HEK293 (cell line): Measurements from ENCODE around the gene REEP6.
A peak's percentile ranks its signal among the peaks of the same experiment; 100 is the strongest.

Experiments
- HOXA7 ChIP-seq: sonication (generic); formaldehyde crosslinking; IDR thresholded peaks from 2 replicates; pipeline ENCODE4 v1.8.1; 2022; ENCODE audit warnings: missing genetic modification reagents, borderline replicate concordance
- YY2 ChIP-seq: fragments of 450-650 bp; formaldehyde crosslinking; IDR thresholded peaks from 2 replicates; pipeline ENCODE4 v1.5.1; 2016; ENCODE audit warnings: missing biosample characterization, missing genetic modification characterization
- ZBTB17 ChIP-seq: fragments of 450-650 bp; formaldehyde crosslinking; IDR thresholded peaks from 2 replicates; pipeline ENCODE4 v1.5.1; 2016; ENCODE audit warnings: missing biosample characterization, missing genetic modification characterization
- ZBTB7A ChIP-seq: fragments of 450-650 bp; formaldehyde crosslinking; IDR thresholded peaks from 2 replicates; pipeline ENCODE4 v1.5.1; 2016; ENCODE audit warnings: low read depth, missing biosample characterization, missing genetic modification characterization
- ZNF274 ChIP-seq, 2 experiments: fragments of 200-500 bp in 1 of 2; fragments of 450-650 bp in 1 of 2; sonication (Bioruptor generic) in 1 of 2; formaldehyde crosslinking in 1 of 2; IDR thresholded peaks; 2 replicates each; pipeline versions ENCODE4 v1.5.1 to v1.6.1; 2014 to 2016; ENCODE audit warnings: borderline replicate concordance in 1 of 2, inconsistent platforms in 1 of 2, low read length in 1 of 2, missing biosample characterization in 1 of 2, missing genetic modification characterization in 1 of 2
- ZNF366 ChIP-seq: fragments of 450-650 bp; formaldehyde crosslinking; conservative IDR thresholded peaks from 2 replicates; pipeline ENCODE4 v1.5.1; 2016; ENCODE audit warnings: missing biosample characterization, missing genetic modification characterization
- ZNF48 ChIP-seq: fragments of 450-650 bp; formaldehyde crosslinking; IDR thresholded peaks from 2 replicates; pipeline ENCODE4 v1.5.1; 2016; ENCODE audit warnings: missing biosample characterization, missing genetic modification characterization
- TF ChIP-seq, protein P1 (sequence below): fragments of 450-650 bp; formaldehyde crosslinking; IDR thresholded peaks from 2 replicates; pipeline ENCODE4 v1.5.1; 2016; ENCODE audit warnings: missing biosample characterization, missing genetic modification characterization
- TF ChIP-seq, protein P2 (sequence below): fragments of 450-650 bp; formaldehyde crosslinking; IDR thresholded peaks from 2 replicates; pipeline ENCODE4 v1.5.1; 2016; ENCODE audit warnings: missing biosample characterization, missing genetic modification characterization, borderline replicate concordance
- TF ChIP-seq, protein P3 (sequence below): fragments of 450-650 bp; formaldehyde crosslinking; IDR thresholded peaks from 2 replicates; pipeline ENCODE4 v1.5.1; 2016; ENCODE audit warnings: missing biosample characterization, missing genetic modification characterization, low read depth

DNA sequence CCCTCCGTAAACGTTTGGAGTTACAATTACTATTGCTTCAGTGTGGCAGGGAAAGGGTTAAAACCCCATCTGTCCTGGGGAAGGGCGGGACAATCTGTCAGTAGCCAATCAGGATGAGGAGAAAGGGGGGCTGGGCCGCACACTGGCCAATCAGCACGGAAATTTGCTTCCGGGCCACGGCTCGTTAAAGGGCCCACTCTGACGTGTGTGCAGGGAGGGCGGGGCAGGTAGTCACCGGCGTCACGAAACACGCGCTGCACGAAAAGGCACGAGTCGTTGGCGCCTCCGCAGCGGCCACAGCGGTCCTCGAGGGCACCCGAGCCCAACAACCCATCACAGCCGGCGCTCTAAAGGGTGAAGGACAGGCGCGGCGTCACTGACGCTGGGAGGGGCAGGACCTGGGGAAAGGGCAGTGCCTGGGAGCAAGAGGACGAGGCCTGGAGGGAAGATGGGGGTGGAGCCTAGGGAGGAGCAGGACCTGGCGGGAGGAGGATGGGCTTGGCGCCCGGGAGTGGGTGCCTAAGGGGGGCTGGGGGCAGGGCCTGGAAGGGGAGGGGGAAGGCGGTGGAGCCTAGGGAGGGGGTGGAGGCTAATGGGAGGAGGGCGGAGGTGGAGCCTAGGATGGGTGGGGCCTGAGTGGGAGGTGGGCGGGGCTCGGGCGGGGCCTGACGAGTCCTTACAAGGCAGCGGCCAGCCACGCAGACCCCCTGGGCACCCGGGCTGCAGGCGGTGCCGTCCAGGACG is 17.0 kb downstream of the REEP6 start:
- TF ChIP-seq HOXA7 (CRISPR knock-in tag) (no peak), ZNF366 (tag by site-specific recombination) (no peak), ZBTB17 (tag by site-specific recombination) (peak; percentile 63), YY2 (tag by site-specific recombination) (no peak), ZNF274 (IDR thresholded peaks at IDR 0.05; ENCODE audit: low read length) (no peak), ZNF274 (tag by site-specific recombination; IDR thresholded peaks at IDR 0.05; ENCODE audit: borderline replicate concordance) (no peak), ZNF48 (tag by site-specific recombination) (no peak), ZBTB7A (tag by site-specific recombination) (no peak)
- TF ChIP-seq, protein P1, sequence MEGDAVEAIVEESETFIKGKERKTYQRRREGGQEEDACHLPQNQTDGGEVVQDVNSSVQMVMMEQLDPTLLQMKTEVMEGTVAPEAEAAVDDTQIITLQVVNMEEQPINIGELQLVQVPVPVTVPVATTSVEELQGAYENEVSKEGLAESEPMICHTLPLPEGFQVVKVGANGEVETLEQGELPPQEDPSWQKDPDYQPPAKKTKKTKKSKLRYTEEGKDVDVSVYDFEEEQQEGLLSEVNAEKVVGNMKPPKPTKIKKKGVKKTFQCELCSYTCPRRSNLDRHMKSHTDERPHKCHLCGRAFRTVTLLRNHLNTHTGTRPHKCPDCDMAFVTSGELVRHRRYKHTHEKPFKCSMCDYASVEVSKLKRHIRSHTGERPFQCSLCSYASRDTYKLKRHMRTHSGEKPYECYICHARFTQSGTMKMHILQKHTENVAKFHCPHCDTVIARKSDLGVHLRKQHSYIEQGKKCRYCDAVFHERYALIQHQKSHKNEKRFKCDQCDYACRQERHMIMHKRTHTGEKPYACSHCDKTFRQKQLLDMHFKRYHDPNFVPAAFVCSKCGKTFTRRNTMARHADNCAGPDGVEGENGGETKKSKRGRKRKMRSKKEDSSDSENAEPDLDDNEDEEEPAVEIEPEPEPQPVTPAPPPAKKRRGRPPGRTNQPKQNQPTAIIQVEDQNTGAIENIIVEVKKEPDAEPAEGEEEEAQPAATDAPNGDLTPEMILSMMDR (tag by site-specific recombination), result no peak
- TF ChIP-seq, protein P2, sequence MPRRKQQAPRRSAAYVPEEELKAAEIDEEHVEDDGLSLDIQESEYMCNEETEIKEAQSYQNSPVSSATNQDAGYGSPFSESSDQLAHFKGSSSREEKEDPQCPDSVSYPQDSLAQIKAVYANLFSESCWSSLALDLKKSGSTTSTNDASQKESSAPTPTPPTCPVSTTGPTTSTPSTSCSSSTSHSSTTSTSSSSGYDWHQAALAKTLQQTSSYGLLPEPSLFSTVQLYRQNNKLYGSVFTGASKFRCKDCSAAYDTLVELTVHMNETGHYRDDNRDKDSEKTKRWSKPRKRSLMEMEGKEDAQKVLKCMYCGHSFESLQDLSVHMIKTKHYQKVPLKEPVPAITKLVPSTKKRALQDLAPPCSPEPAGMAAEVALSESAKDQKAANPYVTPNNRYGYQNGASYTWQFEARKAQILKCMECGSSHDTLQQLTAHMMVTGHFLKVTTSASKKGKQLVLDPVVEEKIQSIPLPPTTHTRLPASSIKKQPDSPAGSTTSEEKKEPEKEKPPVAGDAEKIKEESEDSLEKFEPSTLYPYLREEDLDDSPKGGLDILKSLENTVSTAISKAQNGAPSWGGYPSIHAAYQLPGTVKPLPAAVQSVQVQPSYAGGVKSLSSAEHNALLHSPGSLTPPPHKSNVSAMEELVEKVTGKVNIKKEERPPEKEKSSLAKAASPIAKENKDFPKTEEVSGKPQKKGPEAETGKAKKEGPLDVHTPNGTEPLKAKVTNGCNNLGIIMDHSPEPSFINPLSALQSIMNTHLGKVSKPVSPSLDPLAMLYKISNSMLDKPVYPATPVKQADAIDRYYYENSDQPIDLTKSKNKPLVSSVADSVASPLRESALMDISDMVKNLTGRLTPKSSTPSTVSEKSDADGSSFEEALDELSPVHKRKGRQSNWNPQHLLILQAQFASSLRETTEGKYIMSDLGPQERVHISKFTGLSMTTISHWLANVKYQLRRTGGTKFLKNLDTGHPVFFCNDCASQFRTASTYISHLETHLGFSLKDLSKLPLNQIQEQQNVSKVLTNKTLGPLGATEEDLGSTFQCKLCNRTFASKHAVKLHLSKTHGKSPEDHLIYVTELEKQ (tag by site-specific recombination), result no peak
- TF ChIP-seq, protein P3, sequence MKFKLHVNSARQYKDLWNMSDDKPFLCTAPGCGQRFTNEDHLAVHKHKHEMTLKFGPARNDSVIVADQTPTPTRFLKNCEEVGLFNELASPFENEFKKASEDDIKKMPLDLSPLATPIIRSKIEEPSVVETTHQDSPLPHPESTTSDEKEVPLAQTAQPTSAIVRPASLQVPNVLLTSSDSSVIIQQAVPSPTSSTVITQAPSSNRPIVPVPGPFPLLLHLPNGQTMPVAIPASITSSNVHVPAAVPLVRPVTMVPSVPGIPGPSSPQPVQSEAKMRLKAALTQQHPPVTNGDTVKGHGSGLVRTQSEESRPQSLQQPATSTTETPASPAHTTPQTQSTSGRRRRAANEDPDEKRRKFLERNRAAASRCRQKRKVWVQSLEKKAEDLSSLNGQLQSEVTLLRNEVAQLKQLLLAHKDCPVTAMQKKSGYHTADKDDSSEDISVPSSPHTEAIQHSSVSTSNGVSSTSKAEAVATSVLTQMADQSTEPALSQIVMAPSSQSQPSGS (tag by site-specific recombination), result no peak
